HepG2 (cell line): ENCODE measurements around the gene IQCN. TPM values are rescaled to one million over a fixed set of nuclear protein-coding genes. Genes with fewer than 3 reads are reported as not detected.

Source experiments
- ATAC-seq: fragments of 200-7000 bp; cut with Tn5 transposase; 3 replicates; pipeline ENCODE4 v1.9.1; 2020; ENCODE audit warnings: mild to moderate bottlenecking, moderate library complexity
- BruUV-seq: library from RNA; stranded (reverse); fragments of 400-500 nt; replicated peaks from 2 replicates; lab custom pipeline; 2021; lab: Mats Ljungman, UMichigan
- CTCF ChIA-PET: fragments of 300-600 bp; formaldehyde crosslinking; extraction: SDS; loops from one replicate; lab custom pipeline; 2021; ENCODE audit warnings: low total read pairs, inconsistent platforms, low intra/inter-chr PET ratio; lab: Yijun Ruan, JAX
- POLR2A ChIA-PET: fragments of 350-600 bp; sonication (Branson Sonifier 250); formaldehyde crosslinking; loops from one replicate; lab custom pipeline; 2020; ENCODE audit warnings: antibody characterized with exemption, inconsistent platforms; lab: Yijun Ruan, JAX
- DNase-seq: peaks from one replicate; pipeline ENCODE4 v3.0.0-alpha.2; 2015; ENCODE audit warnings: low spot score
- FAIRE-seq: peaks from 3 replicates; lab custom pipeline; 2011; peaks lifted over from hg19 to GRCh38; lab: Jason Lieb, UNC
- H2AFZ ChIP-seq: one replicate; pipeline ENCODE4 v1.6.1; 2011; ENCODE audit warnings: low read length, inconsistent platforms
- H3K27ac ChIP-seq: fragments of 300-600 bp; 3 replicates; pipeline ENCODE4 v1.8.0; 2011; ENCODE audit warnings: mixed run types, mild to moderate bottlenecking, mixed read lengths, low read length, inconsistent platforms; ENCODE audit not compliant: insufficient read depth; ENCODE audit errors: extremely low read length
- H3K27me3 ChIP-seq, 2 experiments: fragments of 200-600 bp in 1 of 2; 2 replicates in 1 of 2; 3 replicates in 1 of 2; pipeline versions ENCODE4 v1.6.0 to v1.8.0; 2011; ENCODE audit warnings: low read length in 2 of 2, mild to moderate bottlenecking in 2 of 2, moderate library complexity in 2 of 2, inconsistent platforms in 1 of 2; ENCODE audit not compliant: insufficient read depth in 2 of 2, control insufficient read depth in 1 of 2
- H3K36me3 ChIP-seq, 2 experiments: fragments of 200-600 bp in 1 of 2; replicated peaks in 1 of 2; 2 replicates in 1 of 2; 3 replicates in 1 of 2; pipeline versions ENCODE4 v1.5.1 to v1.8.0; 2011; ENCODE audit warnings: low read length in 2 of 2, inconsistent platforms in 1 of 2; ENCODE audit not compliant: insufficient read depth in 2 of 2, control insufficient read depth in 1 of 2
- H3K4me1 ChIP-seq: 2 replicates; pipeline ENCODE4 v1.5.1; 2012; ENCODE audit warnings: low read length, inconsistent platforms; ENCODE audit not compliant: insufficient read depth
- H3K4me2 ChIP-seq: 2 replicates; pipeline ENCODE4 v1.6.0; 2011; ENCODE audit warnings: low read depth, low read length, inconsistent platforms
- H3K4me3 ChIP-seq, 3 experiments: fragments of 200-600 bp in 1 of 3; sonication (generic), shearing (Covaris generic) in 1 of 3; replicated peaks in 1 of 3; 2 replicates each; pipeline ENCODE4 v1.5.1; 2011 to 2016; ENCODE audit warnings: low read length in 3 of 3, inconsistent platforms in 2 of 3, low read depth in 2 of 3, mild to moderate bottlenecking in 2 of 3, control low read depth in 1 of 3, mixed read lengths in 1 of 3; ENCODE audit not compliant: insufficient read depth in 1 of 3
- H3K79me2 ChIP-seq: one replicate; pipeline ENCODE4 v1.6.1; 2011; ENCODE audit warnings: low read length, inconsistent platforms; ENCODE audit not compliant: insufficient read depth
- H3K9ac ChIP-seq: 2 replicates; pipeline ENCODE4 v1.6.0; 2011; ENCODE audit warnings: mild to moderate bottlenecking, low read depth, low read length, inconsistent platforms; ENCODE audit not compliant: insufficient read depth
- H3K9me3 ChIP-seq: 2 replicates; pipeline ENCODE4 v1.5.1; 2012; ENCODE audit warnings: mild to moderate bottlenecking, low read length
- H4K20me1 ChIP-seq: 2 replicates; pipeline ENCODE4 v1.6.0; 2011; ENCODE audit warnings: inconsistent platforms, mild to moderate bottlenecking, low read length, moderate library complexity; ENCODE audit not compliant: insufficient read depth
- HNRNPLL ChIP-seq: fragments of 200-400 bp; formaldehyde crosslinking; IDR thresholded peaks from 2 replicates; pipeline ENCODE4 v1.6.1; 2017; ENCODE audit warnings: mild to moderate bottlenecking, low read depth, low read length; ENCODE audit not compliant: poor library complexity, severe bottlenecking
- SIX4 ChIP-seq: sonication (generic); formaldehyde crosslinking; IDR thresholded peaks from 2 replicates; pipeline ENCODE4 v1.4.0; 2020; ENCODE audit warnings: missing genetic modification reagents
- TMF1 ChIP-seq: sonication (generic); formaldehyde crosslinking; IDR thresholded peaks from 2 replicates; pipeline ENCODE4 v1.8.1; 2022; ENCODE audit warnings: low read depth, missing genetic modification reagents
- ZMYM3 ChIP-seq: sonication (generic); formaldehyde crosslinking; IDR thresholded peaks from 2 replicates; pipeline ENCODE4 v1.5.1; 2020; ENCODE audit warnings: mild to moderate bottlenecking, missing genetic modification reagents
- ZNF234 ChIP-seq: sonication (generic); formaldehyde crosslinking; conservative IDR thresholded peaks from 2 replicates; pipeline ENCODE4 v1.5.1; 2020; ENCODE audit warnings: mild to moderate bottlenecking, missing genetic modification reagents
- WGBS: methylation state at CpG from one replicate; pipeline ENCODE4 v1.1.6; 2017; ENCODE audit warnings: low lambda C conversion rate; 5-methylcytosine and 5-hydroxymethylcytosine counted together
- in situ Hi-C: cut with HindIII; loops from 2 replicates; pipeline ENCODE4 v1.10.0; 2017; ENCODE audit warnings: low pct_unique_long_range_greater_than_20kb; ENCODE audit not compliant: extremely low pct_ligation_motif_present
- intact Hi-C: fragments of 100-400 bp; cut with micrococcal nuclease; formaldehyde crosslinking; loops from one replicate; pipeline ENCODE4 v1.10.0; 2022; ENCODE audit not compliant: unreplicated experiment
- polyA plus RNA-seq, 8 experiments: library from polyadenylated mRNA; depleted of rRNA in 3 of 8; stranded (reverse) in 7 of 8; unstranded in 1 of 8; fragments of >200 nt; fragmentation: Illumina TruSeq in 4 of 8; extraction: Trizol in 4 of 8; gene quantifications; 2 replicates each; pipeline versions ENCODE4 v1.2.1 to v1.2.3, GENCODE V29; 2011 to 2016; ENCODE audit warnings: low read depth in 4 of 8, missing spikeins in 1 of 8, mixed read lengths in 1 of 8; ENCODE audit not compliant: insufficient read depth in 1 of 8
- total RNA-seq, 5 experiments: library from RNA; depleted of rRNA; stranded (reverse); fragments of >200 nt; fragmentation: Illumina TruSeq; extraction: Trizol; gene quantifications; 2 replicates each; pipeline ENCODE4 v1.2.3, GENCODE V29; 2016; ENCODE audit warnings: low read depth in 1 of 5
- TF ChIP-seq, protein P1 (sequence below): sonication (generic); formaldehyde crosslinking; IDR thresholded peaks from 2 replicates; pipeline ENCODE4 v1.4.0; 2020; ENCODE audit warnings: missing genetic modification reagents
- TF ChIP-seq, protein P2 (sequence below): sonication (generic); formaldehyde crosslinking; IDR thresholded peaks from 2 replicates; pipeline ENCODE4 v1.4.0; 2020; ENCODE audit warnings: missing genetic modification reagents, borderline replicate concordance
- TF ChIP-seq, protein P3 (sequence below): sonication (generic); formaldehyde crosslinking; IDR thresholded peaks from 2 replicates; pipeline ENCODE4 v1.4.0; 2020; ENCODE audit warnings: missing genetic modification reagents

The IQCN gene
- total and polyA plus RNA-seq, 2 of the 13 experiments (the other 11 are each of a cell fraction or from before 2014, with no cell fraction given), result 0.04 to 0.18 TPM

DNA sequence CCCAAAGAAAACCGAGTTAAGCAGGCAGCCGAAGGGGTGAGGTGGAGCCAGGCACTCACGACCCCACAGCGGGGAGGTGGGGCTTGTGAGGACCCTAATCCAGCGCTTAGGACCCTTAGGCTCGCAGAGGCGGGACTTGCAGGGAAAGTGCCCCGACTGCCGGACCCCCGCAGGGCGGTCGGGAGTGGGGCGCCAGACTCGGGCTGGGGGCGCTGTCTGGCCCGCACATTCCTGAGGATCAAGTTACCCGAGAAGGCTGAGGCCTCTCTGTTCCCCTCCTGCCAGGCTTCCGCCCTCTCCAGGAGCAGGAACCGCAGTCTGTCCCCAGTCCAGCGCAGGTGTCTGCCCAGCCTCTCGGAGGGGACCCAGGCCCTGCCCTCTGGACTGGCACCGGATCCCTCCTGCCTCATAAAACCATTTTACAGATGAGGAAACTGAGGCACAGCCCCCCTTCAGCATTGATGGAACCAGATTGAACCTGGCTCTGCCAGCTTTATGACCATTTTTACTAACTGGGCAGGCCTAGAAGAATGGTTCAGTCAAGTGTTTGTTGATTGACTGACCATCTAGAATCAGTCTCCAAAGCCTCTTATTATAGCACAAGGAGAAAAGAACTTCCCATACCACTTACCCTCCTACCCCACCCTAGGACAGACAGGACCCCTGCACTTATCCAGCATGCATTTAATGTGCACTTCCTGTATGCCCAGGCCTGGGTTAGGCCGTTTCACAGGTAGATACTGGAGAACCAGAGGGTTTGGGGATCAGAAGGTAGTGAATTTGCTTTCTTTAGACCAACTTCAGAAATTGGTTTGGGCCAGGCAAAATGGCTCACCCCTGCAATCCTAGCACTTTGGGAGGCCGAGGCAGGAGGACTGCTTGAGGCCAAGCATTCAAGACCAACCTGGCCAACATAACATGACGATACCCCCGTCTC lies 13.9 kb upstream of the IQCN start (continued):
- TF ChIP-seq, protein P1, sequence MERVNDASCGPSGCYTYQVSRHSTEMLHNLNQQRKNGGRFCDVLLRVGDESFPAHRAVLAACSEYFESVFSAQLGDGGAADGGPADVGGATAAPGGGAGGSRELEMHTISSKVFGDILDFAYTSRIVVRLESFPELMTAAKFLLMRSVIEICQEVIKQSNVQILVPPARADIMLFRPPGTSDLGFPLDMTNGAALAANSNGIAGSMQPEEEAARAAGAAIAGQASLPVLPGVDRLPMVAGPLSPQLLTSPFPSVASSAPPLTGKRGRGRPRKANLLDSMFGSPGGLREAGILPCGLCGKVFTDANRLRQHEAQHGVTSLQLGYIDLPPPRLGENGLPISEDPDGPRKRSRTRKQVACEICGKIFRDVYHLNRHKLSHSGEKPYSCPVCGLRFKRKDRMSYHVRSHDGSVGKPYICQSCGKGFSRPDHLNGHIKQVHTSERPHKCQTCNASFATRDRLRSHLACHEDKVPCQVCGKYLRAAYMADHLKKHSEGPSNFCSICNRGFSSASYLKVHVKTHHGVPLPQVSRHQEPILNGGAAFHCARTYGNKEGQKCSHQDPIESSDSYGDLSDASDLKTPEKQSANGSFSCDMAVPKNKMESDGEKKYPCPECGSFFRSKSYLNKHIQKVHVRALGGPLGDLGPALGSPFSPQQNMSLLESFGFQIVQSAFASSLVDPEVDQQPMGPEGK (CRISPR knock-in tag), result peak; percentile 56; the same call in 1 of the 2 replicates
- peak; percentile 89 for TF ChIP-seq SIX4 (CRISPR knock-in tag)
- TF ChIP-seq ZNF234 (CRISPR knock-in tag), result no peak
- TF ChIP-seq, protein P2, sequence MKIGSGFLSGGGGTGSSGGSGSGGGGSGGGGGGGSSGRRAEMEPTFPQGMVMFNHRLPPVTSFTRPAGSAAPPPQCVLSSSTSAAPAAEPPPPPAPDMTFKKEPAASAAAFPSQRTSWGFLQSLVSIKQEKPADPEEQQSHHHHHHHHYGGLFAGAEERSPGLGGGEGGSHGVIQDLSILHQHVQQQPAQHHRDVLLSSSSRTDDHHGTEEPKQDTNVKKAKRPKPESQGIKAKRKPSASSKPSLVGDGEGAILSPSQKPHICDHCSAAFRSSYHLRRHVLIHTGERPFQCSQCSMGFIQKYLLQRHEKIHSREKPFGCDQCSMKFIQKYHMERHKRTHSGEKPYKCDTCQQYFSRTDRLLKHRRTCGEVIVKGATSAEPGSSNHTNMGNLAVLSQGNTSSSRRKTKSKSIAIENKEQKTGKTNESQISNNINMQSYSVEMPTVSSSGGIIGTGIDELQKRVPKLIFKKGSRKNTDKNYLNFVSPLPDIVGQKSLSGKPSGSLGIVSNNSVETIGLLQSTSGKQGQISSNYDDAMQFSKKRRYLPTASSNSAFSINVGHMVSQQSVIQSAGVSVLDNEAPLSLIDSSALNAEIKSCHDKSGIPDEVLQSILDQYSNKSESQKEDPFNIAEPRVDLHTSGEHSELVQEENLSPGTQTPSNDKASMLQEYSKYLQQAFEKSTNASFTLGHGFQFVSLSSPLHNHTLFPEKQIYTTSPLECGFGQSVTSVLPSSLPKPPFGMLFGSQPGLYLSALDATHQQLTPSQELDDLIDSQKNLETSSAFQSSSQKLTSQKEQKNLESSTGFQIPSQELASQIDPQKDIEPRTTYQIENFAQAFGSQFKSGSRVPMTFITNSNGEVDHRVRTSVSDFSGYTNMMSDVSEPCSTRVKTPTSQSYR (CRISPR knock-in tag), result no peak
- TF ChIP-seq, all 625 proteins: peak for 10

DNA sequence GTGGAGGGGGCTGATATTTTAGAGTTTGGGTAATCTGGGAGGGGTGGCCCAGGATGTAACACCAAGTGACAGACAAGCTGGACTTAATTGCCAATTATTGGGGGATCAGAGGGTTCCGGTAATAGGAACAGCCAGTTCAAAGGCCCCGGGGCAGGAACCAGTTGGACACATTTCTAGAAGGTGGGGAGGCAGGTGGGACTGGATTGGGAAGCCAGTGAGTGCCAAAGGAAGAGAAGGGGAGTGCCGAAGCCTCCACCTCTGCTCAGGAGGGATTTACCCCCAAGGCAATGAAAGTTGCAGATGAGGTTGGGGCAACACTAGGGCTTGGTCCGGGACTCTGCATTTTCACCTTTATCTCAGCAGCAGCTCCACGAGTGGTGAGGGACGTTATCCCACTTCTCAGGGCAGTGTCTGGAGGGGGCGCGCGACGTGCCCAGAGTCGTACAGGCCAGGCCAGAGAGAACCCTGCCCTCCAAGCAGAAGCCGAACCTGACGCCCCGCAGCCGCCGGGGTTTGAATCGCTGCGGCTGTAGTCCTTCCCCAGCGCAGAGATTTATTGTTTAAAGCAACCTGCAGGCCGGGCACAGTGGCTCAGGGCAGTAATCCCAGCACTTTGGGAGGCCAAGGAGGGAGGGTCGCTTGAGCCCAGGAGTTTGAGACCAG lies 12.9 kb upstream of the IQCN start:
- H3K9me3 ChIP-seq, result no peaks in the 10 kb centered on the region
- H3K4me3 ChIP-seq, result no peak overlapping the region
- no peak for DNase-seq
- H3K79me2 ChIP-seq, result no peaks in the 10 kb centered on the region
- H3K36me3 ChIP-seq, result no peaks in the 10 kb centered on the region
- no peak for ATAC-seq
- no peak overlapping the region for H2AFZ ChIP-seq
- peaks cover 88% of the 10 kb centered on the region for H3K4me1 ChIP-seq
- no peak overlapping the region for H3K27ac ChIP-seq
- 60% methylated on average over 4 of the region's 21 CpGs for WGBS
- no peaks in the 10 kb centered on the region for H4K20me1 ChIP-seq
- POLR2A ChIA-PET, result no interaction called here
- no peaks in the 10 kb centered on the region for H3K27me3 ChIP-seq
- H3K4me2 ChIP-seq, result no peak overlapping the region
- in situ Hi-C loops, result no loop called here
- TF ChIP-seq TMF1 (CRISPR knock-in tag) (no peak), ZMYM3 (CRISPR knock-in tag) (peak; percentile 56; the same call in 1 of the 2 replicates), HNRNPLL (no peak)
- TF ChIP-seq, protein P3, sequence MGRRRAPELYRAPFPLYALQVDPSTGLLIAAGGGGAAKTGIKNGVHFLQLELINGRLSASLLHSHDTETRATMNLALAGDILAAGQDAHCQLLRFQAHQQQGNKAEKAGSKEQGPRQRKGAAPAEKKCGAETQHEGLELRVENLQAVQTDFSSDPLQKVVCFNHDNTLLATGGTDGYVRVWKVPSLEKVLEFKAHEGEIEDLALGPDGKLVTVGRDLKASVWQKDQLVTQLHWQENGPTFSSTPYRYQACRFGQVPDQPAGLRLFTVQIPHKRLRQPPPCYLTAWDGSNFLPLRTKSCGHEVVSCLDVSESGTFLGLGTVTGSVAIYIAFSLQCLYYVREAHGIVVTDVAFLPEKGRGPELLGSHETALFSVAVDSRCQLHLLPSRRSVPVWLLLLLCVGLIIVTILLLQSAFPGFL (CRISPR knock-in tag), result no peak
- TF ChIP-seq, all 625 proteins: peak for 1
- FAIRE-seq, result no peak
- no peak overlapping the region for H3K9ac ChIP-seq
- no TSS peak for BruUV-seq
- CTCF ChIA-PET, result no interaction called here
- intact Hi-C loops, result loop anchor here (10.0 kb wide), 1 partner anchor 238 kb away; the partner anchor contains the start of gene ELL
